GM12874 (cell line): ENCODE results near the gene PARD3.

Source experiments
- TF ChIP-seq, protein P1 (sequence below): IDR thresholded peaks from 2 replicates; pipeline ENCODE4 v1.5.1; 2011; ENCODE audit warnings: low read depth, mild to moderate bottlenecking, control low read depth, low read length, moderate library complexity; ENCODE audit not compliant: insufficient read depth

PARD3 gene

DNA sequence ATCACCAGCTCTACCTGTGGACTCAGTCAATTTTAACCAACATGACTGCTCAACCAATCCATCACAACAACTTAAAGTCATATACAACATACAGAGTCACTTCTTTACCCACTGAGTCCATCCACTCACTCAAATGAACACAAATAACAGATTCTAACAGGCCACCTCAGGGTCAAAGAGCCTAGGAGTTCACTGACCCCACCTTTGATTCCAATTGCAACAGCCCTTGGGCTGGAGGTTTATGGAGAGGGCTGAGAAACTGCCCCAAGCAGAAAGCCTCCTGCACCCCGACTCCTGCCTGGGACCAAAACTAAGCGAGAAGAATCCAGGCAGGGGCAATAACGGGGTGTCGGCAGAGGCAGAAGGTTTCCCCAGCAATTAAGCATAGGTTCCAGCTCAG, 263.8 kb downstream of the PARD3 start:
- TF ChIP-seq, protein P1, sequence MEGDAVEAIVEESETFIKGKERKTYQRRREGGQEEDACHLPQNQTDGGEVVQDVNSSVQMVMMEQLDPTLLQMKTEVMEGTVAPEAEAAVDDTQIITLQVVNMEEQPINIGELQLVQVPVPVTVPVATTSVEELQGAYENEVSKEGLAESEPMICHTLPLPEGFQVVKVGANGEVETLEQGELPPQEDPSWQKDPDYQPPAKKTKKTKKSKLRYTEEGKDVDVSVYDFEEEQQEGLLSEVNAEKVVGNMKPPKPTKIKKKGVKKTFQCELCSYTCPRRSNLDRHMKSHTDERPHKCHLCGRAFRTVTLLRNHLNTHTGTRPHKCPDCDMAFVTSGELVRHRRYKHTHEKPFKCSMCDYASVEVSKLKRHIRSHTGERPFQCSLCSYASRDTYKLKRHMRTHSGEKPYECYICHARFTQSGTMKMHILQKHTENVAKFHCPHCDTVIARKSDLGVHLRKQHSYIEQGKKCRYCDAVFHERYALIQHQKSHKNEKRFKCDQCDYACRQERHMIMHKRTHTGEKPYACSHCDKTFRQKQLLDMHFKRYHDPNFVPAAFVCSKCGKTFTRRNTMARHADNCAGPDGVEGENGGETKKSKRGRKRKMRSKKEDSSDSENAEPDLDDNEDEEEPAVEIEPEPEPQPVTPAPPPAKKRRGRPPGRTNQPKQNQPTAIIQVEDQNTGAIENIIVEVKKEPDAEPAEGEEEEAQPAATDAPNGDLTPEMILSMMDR: no peak

DNA sequence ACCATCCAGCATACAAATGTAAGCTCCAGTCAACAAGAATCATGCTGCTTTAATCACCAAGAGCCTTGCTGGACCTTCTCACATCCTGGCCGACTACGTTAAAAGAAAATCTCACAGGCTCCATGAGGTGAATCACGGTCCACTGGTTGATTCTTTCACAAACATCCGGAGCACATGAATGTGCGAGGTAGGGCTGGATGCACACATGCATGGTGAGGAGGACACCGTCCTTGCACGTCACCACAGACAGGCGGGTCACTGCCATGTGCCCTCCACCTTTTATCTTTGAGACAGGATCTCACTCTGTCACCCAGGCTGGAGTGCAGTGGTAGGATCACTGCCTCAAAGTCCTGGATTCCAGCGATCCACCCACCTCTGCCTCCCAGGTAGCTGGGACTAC, 265.1 kb downstream of the PARD3 start:
- TF ChIP-seq, protein P1: no peak

DNA sequence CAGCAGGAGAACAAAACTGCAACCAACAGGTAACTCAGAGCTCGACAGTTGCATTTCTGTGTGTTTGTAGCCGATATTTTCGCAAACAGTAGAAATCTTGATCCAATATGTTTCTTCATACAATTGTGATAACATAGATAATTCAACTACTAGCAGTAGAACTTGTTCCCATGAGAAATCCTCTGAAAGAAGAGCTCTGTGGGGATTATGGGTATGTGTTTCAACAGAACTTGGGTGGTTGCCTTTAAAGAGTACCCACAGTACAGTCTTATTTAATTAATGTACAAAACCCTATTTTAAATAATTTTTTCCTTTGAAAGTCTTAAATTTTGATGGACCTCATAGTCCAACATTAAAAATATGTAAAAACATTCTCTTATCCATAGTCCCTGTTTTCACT, 266.1 kb downstream of the PARD3 start:
- TF ChIP-seq, protein P1: no peak

DNA sequence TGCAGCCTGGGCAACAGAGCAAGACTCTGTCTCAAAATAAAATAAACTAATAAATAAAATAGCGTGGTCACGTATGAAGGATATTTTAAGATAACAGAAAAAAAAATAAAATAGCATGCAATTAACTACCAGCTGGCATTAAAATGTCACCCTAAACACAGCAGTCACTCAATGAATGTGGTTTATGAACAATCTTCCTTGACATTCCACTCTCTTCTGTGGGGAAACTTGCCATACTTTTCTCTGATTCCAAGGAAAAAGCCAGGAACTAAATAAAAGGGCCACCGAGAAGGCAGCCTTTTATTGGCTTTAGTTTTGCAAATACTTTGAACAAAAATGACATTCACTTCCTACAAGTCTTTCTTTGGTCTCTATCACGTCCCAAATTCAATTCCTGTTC, 266.6 kb downstream of the PARD3 start:
- TF ChIP-seq, protein P1: no peak

DNA sequence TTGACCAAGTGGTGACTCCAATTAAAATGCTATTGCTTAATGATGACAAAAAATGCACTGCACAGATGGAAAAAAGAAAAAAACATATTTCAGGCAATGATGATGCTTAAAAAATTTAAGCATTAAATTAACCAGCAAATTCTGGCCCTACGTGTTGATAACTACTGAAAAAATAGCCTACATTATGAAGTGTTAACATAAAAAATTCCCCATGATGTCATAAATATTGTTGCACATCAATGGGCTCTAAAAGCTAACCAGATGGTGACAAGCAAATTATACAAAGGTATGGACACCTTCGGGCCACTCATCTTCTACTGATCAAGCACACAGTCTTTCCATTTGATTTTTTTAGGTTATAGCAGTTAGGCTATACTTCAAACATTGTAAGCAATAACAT, 267.4 kb downstream of the PARD3 start:
- TF ChIP-seq, protein P1: no peak

DNA sequence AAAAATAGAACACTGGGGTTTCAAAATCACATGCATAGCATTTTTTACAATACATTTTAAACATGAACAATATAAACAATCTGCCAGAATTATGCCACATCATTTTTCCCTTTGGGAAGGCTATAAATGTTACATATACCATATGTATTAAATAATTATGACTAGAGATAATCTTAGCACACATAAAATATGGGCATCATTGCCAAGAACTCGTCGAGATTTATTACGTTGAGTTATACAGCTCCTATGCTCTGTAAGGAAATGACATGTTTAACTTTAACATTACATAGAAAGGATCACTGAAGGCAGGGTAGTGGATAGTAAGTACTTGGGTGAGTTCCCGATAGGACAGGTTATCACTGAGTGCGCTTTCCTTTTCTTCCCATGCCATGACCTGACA, 267.8 kb downstream of the PARD3 start:
- TF ChIP-seq, protein P1: no peak

DNA sequence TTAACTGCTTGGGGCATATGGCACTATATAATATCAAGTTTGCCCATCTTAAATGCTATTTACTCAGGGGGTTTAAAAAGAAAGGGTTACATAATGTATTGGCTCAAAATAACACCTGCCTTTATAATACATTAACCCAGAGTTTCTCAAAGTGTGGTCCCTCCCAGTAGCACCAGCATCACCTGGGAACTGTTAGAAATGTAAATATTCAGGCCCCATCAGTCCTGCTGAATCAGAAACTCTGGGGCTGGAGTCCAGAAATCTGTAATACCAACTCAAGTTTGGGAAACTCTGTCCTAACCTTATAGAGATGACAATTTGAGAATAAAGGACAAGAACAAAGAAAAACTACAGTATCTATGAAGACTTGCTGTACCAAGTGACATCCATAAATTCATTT, 270.7 kb downstream of the PARD3 start:
- TF ChIP-seq, protein P1: no peak

DNA sequence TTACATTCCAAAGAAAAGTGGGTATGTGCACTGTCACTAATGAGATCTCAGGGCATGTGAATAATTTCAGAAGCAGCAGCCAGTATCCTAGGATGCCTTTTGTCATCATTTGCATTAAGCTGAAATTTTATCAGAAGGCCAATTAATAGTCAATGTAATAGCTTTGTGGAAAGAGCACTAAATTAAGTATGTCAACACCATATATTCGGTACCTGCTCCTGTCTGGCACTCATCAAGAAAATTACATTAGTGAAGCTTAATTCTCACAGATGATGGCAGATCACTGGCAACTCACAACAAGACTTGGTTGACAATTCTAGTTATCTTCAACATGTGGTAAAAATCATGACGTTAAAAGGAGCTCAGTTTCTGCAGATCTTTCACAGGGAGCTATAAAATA, 271.4 kb downstream of the PARD3 start:
- TF ChIP-seq, protein P1: no peak
